HL-60 (cell line): ENCODE results near the gene KRTAP1-5.

ENCODE experiments used
- CTCF ChIP-seq: IDR thresholded peaks from one replicate; pipeline ENCODE4 v1.5.1; 2011; ENCODE audit warnings: low read length, control low read depth, inconsistent platforms; ENCODE audit not compliant: insufficient read depth
- POLR2AphosphoS5 ChIP-seq: IDR thresholded peaks from 2 replicates; pipeline ENCODE4 v1.6.1; 2012; ENCODE audit warnings: low read depth

- TF ChIP-seq CTCF (no peak), POLR2AphosphoS5 (no peak)
Measured at GRCh38 chr17:41058741-41059140, 31.7 kb upstream of the KRTAP1-5 start.
